Left lung (tissue), 10 donors: ENCODE results near the gene SLC44A5. TPM values are rescaled to one million over a fixed set of nuclear protein-coding genes. Genes with fewer than 3 reads are reported as not detected.

Source experiments
- ATAC-seq: fragments of 200-7000 bp; cut with Tn5 transposase; one replicate; pipeline ENCODE4 v1.9.1; 2020; ENCODE audit warnings: moderate library complexity
- DNase-seq, 4 donors: peaks; one replicate each; pipeline ENCODE4 v3.0.0-alpha.2; 2013 to 2020
- H3K27ac ChIP-seq, 2 donors: fragments of 200-600 bp; sonication (generic) in 1 of 2; one replicate each; pipeline versions ENCODE4 v1.5.0 to v1.8.0; 2020 to 2021
- H3K27me3 ChIP-seq, 2 donors: fragments of 200-600 bp; sonication (generic) in 1 of 2; one replicate each; pipeline versions ENCODE4 v1.5.0 to v1.8.0; 2020 to 2021
- H3K36me3 ChIP-seq, 2 donors: fragments of 200-600 bp; sonication (generic) in 1 of 2; one replicate each; pipeline versions ENCODE4 v1.5.0 to v1.8.0; 2020 to 2021
- H3K4me1 ChIP-seq, 2 donors: fragments of 200-600 bp; one replicate each; pipeline ENCODE4 v1.8.0; 2021
- H3K4me3 ChIP-seq, 2 donors: fragments of 200-600 bp; sonication (generic) in 1 of 2; one replicate each; pipeline versions ENCODE4 v1.5.0 to v1.8.0; 2020 to 2021; ENCODE audit warnings: mild to moderate bottlenecking in 1 of 2
- H3K9me3 ChIP-seq, 2 donors: fragments of 200-600 bp; sonication (generic) in 1 of 2; one replicate each; pipeline versions ENCODE4 v1.5.0 to v1.8.0; 2020 to 2021
- intact Hi-C, 2 donors: fragments of 100-400 bp; cut with DNase I; formaldehyde crosslinking; loops; one replicate each; pipeline versions ENCODE4 v1.11.2 to v1.14.2; 2022
- polyA plus RNA-seq, 6 donors: library from polyadenylated mRNA; unstranded; fragments of 120-200 nt; gene quantifications; one replicate each; pipeline ENCODE4 v1.2.1, GENCODE V29; 2013; ENCODE audit not compliant: insufficient read length in 6 of 6
- total RNA-seq, 2 donors: library from RNA; stranded (reverse); fragmentation: NEBNext Ultra II Directional; extraction: Animal tissue kit (Norgen Biotek cat#: 25700); gene quantifications; one replicate each; pipeline ENCODE4 v1.2.1, GENCODE V29; 2021
- TF ChIP-seq, protein P1 (sequence below), 2 donors: fragments of 200-600 bp; sonication (generic) in 1 of 2; IDR thresholded peaks; one replicate each; pipeline versions ENCODE4 v1.5.0 to v1.8.0; 2021; ENCODE audit warnings: antibody characterized with exemption in 2 of 2
- donor health status: DM: no; HTN: yes; CAD: no.
- donor health status: DM: no; HTN: no; CAD: no.

Gene SLC44A5
- total and polyA plus RNA-seq, 8 donors = 0.09 to 6.4 (median 2.7) TPM

DNA sequence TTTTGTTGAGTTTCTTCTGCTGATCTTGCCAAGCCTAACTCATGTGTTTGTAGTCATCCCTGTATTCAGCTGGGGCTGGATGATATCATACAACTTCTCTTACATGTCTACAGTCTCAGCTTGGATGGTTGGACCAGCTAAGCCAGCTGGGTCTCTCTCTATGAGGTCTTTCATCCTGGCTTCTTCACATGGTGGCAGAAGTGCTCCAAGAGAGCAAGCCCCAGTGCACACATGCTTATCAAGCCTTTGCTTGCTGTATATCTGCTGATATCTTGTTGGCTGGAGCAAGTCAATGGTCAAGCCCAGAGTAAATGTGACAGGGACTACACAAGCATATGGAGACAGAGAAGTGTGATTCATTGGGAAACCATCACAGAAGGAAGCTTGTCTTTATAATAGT, 29.2 kb upstream of the SLC44A5 start:
- no peak for ATAC-seq
- no peaks in the 10 kb centered on the region for H3K36me3 ChIP-seq
- TF ChIP-seq, protein P1, sequence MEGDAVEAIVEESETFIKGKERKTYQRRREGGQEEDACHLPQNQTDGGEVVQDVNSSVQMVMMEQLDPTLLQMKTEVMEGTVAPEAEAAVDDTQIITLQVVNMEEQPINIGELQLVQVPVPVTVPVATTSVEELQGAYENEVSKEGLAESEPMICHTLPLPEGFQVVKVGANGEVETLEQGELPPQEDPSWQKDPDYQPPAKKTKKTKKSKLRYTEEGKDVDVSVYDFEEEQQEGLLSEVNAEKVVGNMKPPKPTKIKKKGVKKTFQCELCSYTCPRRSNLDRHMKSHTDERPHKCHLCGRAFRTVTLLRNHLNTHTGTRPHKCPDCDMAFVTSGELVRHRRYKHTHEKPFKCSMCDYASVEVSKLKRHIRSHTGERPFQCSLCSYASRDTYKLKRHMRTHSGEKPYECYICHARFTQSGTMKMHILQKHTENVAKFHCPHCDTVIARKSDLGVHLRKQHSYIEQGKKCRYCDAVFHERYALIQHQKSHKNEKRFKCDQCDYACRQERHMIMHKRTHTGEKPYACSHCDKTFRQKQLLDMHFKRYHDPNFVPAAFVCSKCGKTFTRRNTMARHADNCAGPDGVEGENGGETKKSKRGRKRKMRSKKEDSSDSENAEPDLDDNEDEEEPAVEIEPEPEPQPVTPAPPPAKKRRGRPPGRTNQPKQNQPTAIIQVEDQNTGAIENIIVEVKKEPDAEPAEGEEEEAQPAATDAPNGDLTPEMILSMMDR (IDR thresholded peaks at IDR 0.05) = no peak

DNA sequence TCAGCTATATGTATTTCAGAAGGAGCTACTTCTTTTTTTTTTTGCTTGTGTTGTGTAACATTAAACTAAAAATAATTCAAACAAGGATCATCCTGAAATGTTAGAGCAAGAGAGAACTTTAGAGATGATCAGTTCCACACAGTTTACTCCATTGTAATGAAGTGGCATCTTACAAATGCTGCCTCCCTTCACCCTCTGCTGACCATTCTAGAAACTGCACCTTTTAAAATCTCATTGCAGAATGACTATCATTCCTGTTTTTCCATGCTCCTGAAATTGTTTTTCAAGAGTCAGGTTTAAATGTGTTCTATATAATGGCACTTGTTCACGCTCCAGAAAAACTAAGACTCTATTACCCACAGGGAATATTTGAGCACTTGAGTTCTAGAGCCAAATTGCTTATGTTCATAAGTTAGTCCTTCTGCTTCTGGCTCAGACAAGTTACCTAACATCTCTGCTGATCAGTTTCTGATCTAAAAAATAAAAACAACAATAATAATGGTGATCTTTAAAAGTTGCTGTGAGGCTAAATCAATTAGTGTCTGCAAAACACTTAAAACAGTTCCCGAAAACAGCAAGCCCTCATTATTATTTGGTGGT, 21.5 kb upstream of the SLC44A5 start:
- Histone ChIP-seq H3K4me1 (no peaks in the 10 kb centered on the region), H3K4me3 (no peak overlapping the region), H3K27me3 (no peaks in the 10 kb centered on the region), H3K9me3 (no peaks in the 10 kb centered on the region), H3K36me3 (no peaks in the 10 kb centered on the region), H3K27ac (no peak overlapping the region)
- DNase-seq = peak in 2 of 4 donors; percentile 5 to 23
- intact Hi-C loops = no loop called here
- TF ChIP-seq, protein P1 (IDR thresholded peaks at IDR 0.05) = peak; percentile 35 to 52
- peak; percentile 79 for ATAC-seq

More for the DNA sequence above, 29.2 kb upstream of the SLC44A5 start:
- H3K27ac ChIP-seq = no peak overlapping the region
- H3K9me3 ChIP-seq = no peaks in the 10 kb centered on the region
- no peak overlapping the region for H3K4me3 ChIP-seq
- no peaks in the 10 kb centered on the region for H3K4me1 ChIP-seq
- no peak for DNase-seq
- no peaks in the 10 kb centered on the region for H3K27me3 ChIP-seq
- intact Hi-C loops = no loop called here

DNA sequence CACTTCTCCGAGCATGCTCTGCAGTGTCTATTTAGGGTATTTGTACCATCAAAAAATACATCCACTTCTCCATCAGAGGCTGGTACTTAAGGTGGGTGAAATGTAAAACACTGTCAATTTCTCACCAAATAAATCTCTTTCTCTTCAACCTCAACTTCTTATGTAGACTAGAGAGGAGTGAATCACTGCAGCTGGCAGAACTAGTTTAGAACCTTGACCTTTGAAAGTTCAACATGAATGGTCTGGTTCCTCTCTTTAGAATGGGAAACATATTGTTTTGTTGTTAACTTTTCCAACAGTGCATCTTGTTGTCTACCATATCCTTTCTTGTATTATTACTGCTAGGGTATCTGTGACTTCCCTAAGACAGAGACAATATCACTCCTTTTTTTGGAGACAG, 20.1 kb upstream of the SLC44A5 start:
- H3K9me3 ChIP-seq = no peaks in the 10 kb centered on the region
- H3K27ac ChIP-seq = no peak overlapping the region
- H3K27me3 ChIP-seq = no peaks in the 10 kb centered on the region
- no peaks in the 10 kb centered on the region for H3K4me1 ChIP-seq
- ATAC-seq (no peak), DNase-seq (no peak)
- TF ChIP-seq, protein P1 (IDR thresholded peaks at IDR 0.05) = no peak
- no peaks in the 10 kb centered on the region for H3K36me3 ChIP-seq
- intact Hi-C loops = no loop called here
- H3K4me3 ChIP-seq = no peak overlapping the region

DNA sequence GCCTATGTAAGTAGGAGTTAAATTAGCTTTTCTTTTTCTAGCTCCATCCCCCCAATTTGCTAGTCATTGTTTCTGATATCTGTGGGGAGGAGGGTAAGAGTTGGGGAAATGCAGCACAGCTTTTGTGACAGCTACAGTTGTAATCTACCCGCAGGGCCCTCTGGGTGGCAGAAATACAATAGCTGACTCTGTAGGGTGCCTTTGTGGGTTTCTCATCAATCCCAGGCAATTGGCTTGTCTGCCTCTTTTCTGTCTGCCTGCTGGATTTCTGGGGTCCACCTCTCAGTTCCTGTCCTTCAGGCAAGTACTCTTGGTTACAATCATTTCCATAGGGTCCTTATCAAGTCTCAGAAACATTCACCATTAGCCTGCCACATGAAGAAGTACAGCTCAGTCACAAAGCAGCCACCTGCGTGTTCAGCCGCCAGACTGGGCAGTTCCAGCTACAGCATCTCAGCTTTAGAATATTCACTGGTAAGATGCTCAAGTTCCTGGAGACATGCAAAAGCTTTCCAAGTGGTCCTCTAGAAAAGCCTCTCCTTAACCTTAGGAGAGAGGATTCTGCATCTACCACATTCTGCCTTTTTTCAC, 19.2 kb upstream of the SLC44A5 start:
- H3K36me3 ChIP-seq = no peaks in the 10 kb centered on the region
- no peaks in the 10 kb centered on the region for H3K4me1 ChIP-seq
- ATAC-seq = no peak
- no peak overlapping the region for H3K4me3 ChIP-seq
- no peak for DNase-seq
- intact Hi-C loops = no loop called here
- H3K27ac ChIP-seq = no peak overlapping the region
- TF ChIP-seq, protein P1 (IDR thresholded peaks at IDR 0.05) = no peak
- no peaks in the 10 kb centered on the region for H3K9me3 ChIP-seq
- H3K27me3 ChIP-seq = no peaks in the 10 kb centered on the region

DNA sequence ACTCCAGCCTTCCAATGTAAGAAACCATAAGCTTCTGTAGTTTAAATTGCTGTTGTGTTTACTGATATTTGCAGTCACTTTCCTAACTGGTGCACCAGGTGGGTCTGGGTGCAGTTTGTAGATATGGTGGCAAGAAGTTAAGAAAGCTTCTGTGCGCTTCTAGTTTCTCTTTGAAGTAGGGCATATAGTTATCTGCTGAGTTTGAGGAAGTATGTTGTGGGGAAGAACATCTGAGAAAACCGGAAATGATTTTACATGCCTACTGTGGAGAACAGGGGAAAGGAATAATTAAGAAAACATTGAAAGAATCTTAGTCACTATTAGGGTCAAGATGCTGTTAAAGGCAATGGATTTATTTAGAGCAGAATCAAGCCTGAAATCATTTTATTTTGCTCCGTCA, 14.9 kb upstream of the SLC44A5 start:
- no peak overlapping the region for H3K27ac ChIP-seq
- intact Hi-C loops = loop anchor here in 1 of 2 donors (10.0 kb wide), 1 partner anchor 361 kb away; no protein-coding TSS in a partner anchor
- TF ChIP-seq, protein P1 (IDR thresholded peaks at IDR 0.05) = no peak
- DNase-seq = no peak
- ATAC-seq = no peak
- no peaks in the 10 kb centered on the region for H3K27me3 ChIP-seq
- no peak overlapping the region for H3K4me3 ChIP-seq
- H3K36me3 ChIP-seq = no peaks in the 10 kb centered on the region
- no peaks in the 10 kb centered on the region for H3K9me3 ChIP-seq
- H3K4me1 ChIP-seq = no peaks in the 10 kb centered on the region
